A549 (cell line): ENCODE measurements around the gene PLXNC1. TPM values are rescaled to one million over a fixed set of nuclear protein-coding genes. Genes with fewer than 3 reads are reported as not detected.

Experiments used
- ATAC-seq, 2 experiments: fragments of 200-7000 bp in 1 of 2; fragments of >200 bp in 1 of 2; cut with Nextera tagmentation in 1 of 2; cut with Tn5 transposase in 1 of 2; 3 replicates each; pipeline versions ENCODE4 v1.8.0 to v1.9.1; 2018 to 2020; ENCODE audit warnings: mild to moderate bottlenecking in 1 of 2, moderate library complexity in 1 of 2
- CTCF ChIA-PET: fragments of 300-600 bp; sonication (Branson Sonifier 250); formaldehyde crosslinking; extraction: SDS; loops from one replicate; lab custom pipeline; 2021; ENCODE audit warnings: antibody characterized with exemption, inconsistent platforms; lab: Yijun Ruan, JAX
- POLR2A ChIA-PET: fragments of 350-600 bp; formaldehyde crosslinking; extraction: SDS; loops from one replicate; lab custom pipeline; 2021; ENCODE audit warnings: antibody characterized with exemption, inconsistent platforms; lab: Yijun Ruan, JAX
- DNase-seq, 2 experiments: peaks; one replicate each; pipeline versions ENCODE4 v3.0.0 to v3.0.0-alpha.2; 2011 to 2016; ENCODE audit warnings: low read depth in 1 of 2, low spot score in 1 of 2
- FAIRE-seq: peaks from 2 replicates; lab custom pipeline; 2011; peaks lifted over from hg19 to GRCh38; lab: Jason Lieb, UNC
- H3K27ac ChIP-seq, 2 experiments: fragments of >200 bp; sonication (Bioruptor Twin); formaldehyde crosslinking; 3 replicates each; pipeline ENCODE4 v1.5.1; 2016 to 2017
- H3K4me1 ChIP-seq: fragments of >200 bp; sonication (Bioruptor Twin); formaldehyde crosslinking; 3 replicates; pipeline ENCODE4 v1.6.1; 2016
- H3K4me2 ChIP-seq: fragments of >200 bp; sonication (Bioruptor Twin); formaldehyde crosslinking; 3 replicates; pipeline ENCODE4 v1.6.1; 2016
- H3K4me3 ChIP-seq: fragments of >200 bp; sonication (Bioruptor Twin); formaldehyde crosslinking; 3 replicates; pipeline ENCODE4 v1.5.1; 2016
- H3K9me3 ChIP-seq: fragments of >200 bp; sonication (Bioruptor Twin); formaldehyde crosslinking; 3 replicates; pipeline ENCODE4 v1.6.1; 2016
- CEBPB ChIP-seq, 2 experiments: fragments of >200 bp in 1 of 2; sonication (Bioruptor Twin) in 1 of 2; formaldehyde crosslinking in 1 of 2; IDR thresholded peaks; 2 replicates each; pipeline ENCODE4 v1.6.1; 2012 to 2016
- CTCF ChIP-seq: fragments of >200 bp; sonication (Bioruptor Twin); formaldehyde crosslinking; IDR thresholded peaks from 3 replicates; pipeline ENCODE4 v1.5.1; 2016
- ELK1 ChIP-seq: fragments of 150-350 bp; IDR thresholded peaks from 2 replicates; pipeline ENCODE4 v1.6.1; 2014; ENCODE audit warnings: low read depth, mild to moderate bottlenecking, low read length
- EP300 ChIP-seq, 2 experiments: fragments of >200 bp; sonication (Bioruptor Twin); formaldehyde crosslinking; IDR thresholded peaks; 2 replicates in 1 of 2; 3 replicates in 1 of 2; pipeline ENCODE4 v1.6.1; 2016 to 2017
- FOSL2 ChIP-seq, 2 experiments: fragments of 450-650 bp in 1 of 2; fragments of >200 bp in 1 of 2; sonication (Bioruptor Twin) in 1 of 2; formaldehyde crosslinking; IDR thresholded peaks; 2 replicates each; pipeline versions ENCODE4 v1.5.0 to v1.6.1; 2016 to 2020; ENCODE audit warnings: mild to moderate bottlenecking in 1 of 2, moderate library complexity in 1 of 2
- GATA3 ChIP-seq: IDR thresholded peaks from 2 replicates; pipeline ENCODE4 v1.6.1; 2012; ENCODE audit warnings: borderline replicate concordance
- HDAC2 ChIP-seq: fragments of 200-600 bp; sonication (generic); IDR thresholded peaks from 2 replicates; pipeline ENCODE4 v1.6.1; 2016
- HES2 ChIP-seq: fragments of >200 bp; sonication (Bioruptor Twin); formaldehyde crosslinking; IDR thresholded peaks from 2 replicates; pipeline ENCODE4 v1.6.1; 2016
- HEYL ChIP-seq: fragments of 250-450 bp; sonication (Bioruptor Pico); IDR thresholded peaks from 2 replicates; pipeline ENCODE4 v1.8.0; 2021; ENCODE audit warnings: mild to moderate bottlenecking, moderate library complexity
- HOXB13 ChIP-seq: fragments of 250-450 bp; sonication (Bioruptor Pico); IDR thresholded peaks from 2 replicates; pipeline ENCODE4 v1.5.0; 2020; ENCODE audit warnings: low read depth, mild to moderate bottlenecking, moderate library complexity
- KDM1A ChIP-seq: fragments of 200-600 bp; sonication (generic); IDR thresholded peaks from 2 replicates; pipeline ENCODE4 v1.6.1; 2016; ENCODE audit warnings: low read depth, mild to moderate bottlenecking
- NPAS2 ChIP-seq: fragments of 250-450 bp; sonication (Bioruptor Pico); IDR thresholded peaks from 2 replicates; pipeline ENCODE4 v1.8.0; 2022; ENCODE audit warnings: mild to moderate bottlenecking, moderate library complexity, borderline replicate concordance
- POLR2A ChIP-seq: IDR thresholded peaks from 2 replicates; pipeline ENCODE4 v1.6.1; 2012; ENCODE audit warnings: mild to moderate bottlenecking, low read length
- RAD21 ChIP-seq, 2 experiments: fragments of >200 bp in 1 of 2; sonication (Bioruptor Twin) in 1 of 2; formaldehyde crosslinking in 1 of 2; IDR thresholded peaks in 1 of 2; conservative IDR thresholded peaks in 1 of 2; 2 replicates in 1 of 2; 3 replicates in 1 of 2; pipeline ENCODE4 v1.6.1; 2012 to 2018; ENCODE audit warnings: inconsistent platforms in 1 of 2
- RCOR1 ChIP-seq: fragments of 150-350 bp; IDR thresholded peaks from 2 replicates; pipeline ENCODE4 v1.6.1; 2014; ENCODE audit warnings: antibody characterized with exemption, low read length, low read depth
- RNF2 ChIP-seq: fragments of 200-600 bp; sonication (generic); IDR thresholded peaks from 2 replicates; pipeline ENCODE4 v1.6.1; 2016; ENCODE audit warnings: low read depth, mild to moderate bottlenecking, antibody characterized with exemption, moderate library complexity, borderline replicate concordance
- SREBF2 ChIP-seq: fragments of 450-650 bp; IDR thresholded peaks from 2 replicates; pipeline ENCODE4 v1.6.1; 2014; ENCODE audit warnings: mild to moderate bottlenecking, moderate library complexity
- USF2 ChIP-seq: fragments of 450-650 bp; IDR thresholded peaks from 2 replicates; pipeline ENCODE4 v1.6.1; 2014; ENCODE audit warnings: antibody characterized with exemption
- ZC3H11A ChIP-seq: fragments of 450-650 bp; IDR thresholded peaks from 2 replicates; pipeline ENCODE4 v1.6.1; 2014; ENCODE audit warnings: antibody characterized with exemption, mild to moderate bottlenecking
- ZNF302 ChIP-seq: fragments of 250-450 bp; sonication (Bioruptor Pico); IDR thresholded peaks from 2 replicates; pipeline ENCODE4 v1.9.0; 2021; ENCODE audit warnings: inconsistent platforms, mild to moderate bottlenecking, moderate library complexity
- WGBS: methylation state at CpG from one replicate; pipeline ENCODE4 v1.1.6; 2017; ENCODE audit errors: missing lambda C conversion rate; 5-methylcytosine and 5-hydroxymethylcytosine counted together
- polyA plus RNA-seq, 4 experiments: library from polyadenylated mRNA; depleted of rRNA in 3 of 4; stranded (reverse); fragments of >200 nt; fragmentation: RNase III in 1 of 4; extraction: RNeasy Plus Mini Kit Qiagen cat#74134 plus additional on column Dnase treatment in 1 of 4; gene quantifications; 2 replicates in 3 of 4; 3 replicates in 1 of 4; pipeline ENCODE4 v1.2.3, GENCODE V29; 2011 to 2017

Gene PLXNC1
- polyA plus RNA-seq, 2 of the 4 experiments (the other 2 are of a cell fraction) = 0.12 to 0.50 TPM

- FAIRE-seq (no peak), DNase-seq (no peak), ATAC-seq (no peak)
- H3K4me2 ChIP-seq = 0 out of 3 replicates have a peak overlapping the region, but pooled peaks have one; percentile 16
- H3K4me3 ChIP-seq = no peak overlapping the region
- H3K27ac ChIP-seq = no peak overlapping the region
- H3K4me1 ChIP-seq = peaks cover 7% of the 10 kb centered on the region; the same call in 1 of the 3 replicates
- CTCF ChIA-PET = no interaction called here
- TF ChIP-seq ELK1 = no peak
- TF ChIP-seq USF2 = peak; percentile 46; the same call in 1 of the 2 replicates
- POLR2A ChIA-PET = no interaction called here
- no peaks in the 10 kb centered on the region for H3K9me3 ChIP-seq
- 12% methylated on average over 5 of the region's 5 CpGs for WGBS
Measured at GRCh38 chr12:94109160-94109559, 39.2 kb upstream of the PLXNC1 start.

- FAIRE-seq (no peak), ATAC-seq (no peak)
- CTCF ChIA-PET = interaction anchor here (6.1 kb wide), 1 partner anchor 8 kb away, joined by 61 read pairs; no protein-coding TSS in a partner anchor
Measured at GRCh38 chr12:94110258-94110657, 38.1 kb upstream of the PLXNC1 start.

GRCh38 chr12:94111302-94111701 is 37.1 kb upstream of the PLXNC1 start:
- no peak for TF ChIP-seq RNF2
- TF ChIP-seq GATA3 = no peak
- no peak for TF ChIP-seq EP300 (IDR thresholded peaks at IDR 0.05)
- no peak for TF ChIP-seq NPAS2 (CRISPR knock-in tag)
- TF ChIP-seq CEBPB (IDR thresholded peaks at IDR 0.05) = no peak
- TF ChIP-seq SREBF2 = no peak
- TF ChIP-seq RAD21 (conservative IDR thresholded peaks at IDR 0.05 in 1 of 2, IDR thresholded peaks at IDR 0.05 in 1 of 2) = no peak
- TF ChIP-seq POLR2A = no peak
- TF ChIP-seq HDAC2 = no peak
- TF ChIP-seq HEYL (CRISPR knock-in tag) = no peak
- no peak for TF ChIP-seq ZNF302 (CRISPR knock-in tag)
- no peak for TF ChIP-seq KDM1A
- no peak for TF ChIP-seq USF2
- TF ChIP-seq CTCF = no peak
- TF ChIP-seq HOXB13 (CRISPR knock-in tag) = no peak
- no peak for TF ChIP-seq RCOR1
- no peak for TF ChIP-seq ZC3H11A
- no peak for TF ChIP-seq HES2
- ChIA-PET CTCF (interaction anchor here (0.6 to 6.1 kb wide), 3 partner anchors 9 to 18 kb away, joined by 3 to 61 read pairs (median 4); no protein-coding TSS in a partner anchor), POLR2A (no interaction called here)
- 54% methylated on average over 2 of the region's 2 CpGs for WGBS
- H3K9me3 ChIP-seq = no peaks in the 10 kb centered on the region
- FAIRE-seq (no peak), ATAC-seq (no peak), DNase-seq (no peak)
- peaks cover 7% of the 10 kb centered on the region; the same call in 1 of the 3 replicates for H3K4me1 ChIP-seq
- no peak overlapping the region for H3K4me3 ChIP-seq
- H3K4me2 ChIP-seq = no peak overlapping the region
- no peak overlapping the region for H3K27ac ChIP-seq

More at GRCh38 chr12:94110258-94110657, 38.1 kb upstream of the PLXNC1 start:
- Histone ChIP-seq H3K4me1 (peaks cover 7% of the 10 kb centered on the region; the same call in 1 of the 3 replicates), H3K9me3 (no peaks in the 10 kb centered on the region), H3K4me2 (no peak overlapping the region), H3K27ac (no peak overlapping the region), H3K4me3 (no peak overlapping the region)
- TF ChIP-seq FOSL2 (IDR thresholded peaks at IDR 0.05) = no peak
- no peak for TF ChIP-seq FOSL2 (CRISPR knock-in tag; IDR thresholded peaks at IDR 0.05)
- POLR2A ChIA-PET = no interaction called here
- 61% methylated on average over 9 of the region's 9 CpGs for WGBS
- DNase-seq = no peak
